GM21390 (cell line): ENCODE data around the gene PTPRD.

Experiments
- ATAC-seq: cut with Tn5 transposase; IDR thresholded peaks from one replicate; pipeline ENCODE4 v1.9.1; 2021; ENCODE audit not compliant: unreplicated experiment

Gene PTPRD

GRCh38 chr9:9778293-9778692, 834.5 kb downstream of the PTPRD start:
- no peak for ATAC-seq

GRCh38 chr9:9774471-9774870, 838.3 kb downstream of the PTPRD start:
- ATAC-seq, result no peak

- ATAC-seq, result no peak
Observed at GRCh38 chr9:9771314-9771713, 841.5 kb downstream of the PTPRD start.

- ATAC-seq, result no peak
Observed at GRCh38 chr9:9764821-9765220, 848.0 kb downstream of the PTPRD start.

DNA sequence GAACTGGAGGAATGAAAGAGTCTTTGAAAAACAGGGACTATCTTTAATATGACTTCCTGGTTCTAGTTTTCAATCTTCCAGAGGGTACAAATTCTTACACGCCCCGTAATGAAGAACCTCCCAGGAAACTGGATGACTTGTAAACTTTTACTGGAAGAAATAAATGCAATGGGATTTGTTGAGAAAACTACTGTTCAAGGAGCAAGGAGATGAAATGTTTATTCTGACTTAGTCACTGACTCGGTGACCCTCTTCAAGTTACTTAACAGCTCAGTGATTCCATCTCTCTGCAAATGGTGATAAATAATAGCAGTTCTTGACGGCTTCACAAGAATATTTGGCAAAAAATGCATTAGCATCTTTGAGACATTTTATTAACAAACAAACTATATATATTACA, 858.6 kb downstream of the PTPRD start:
- ATAC-seq, result no peak

- no peak for ATAC-seq
Observed at GRCh38 chr9:9753266-9753665, 859.5 kb downstream of the PTPRD start.

GRCh38 chr9:9752722-9753121, 860.1 kb downstream of the PTPRD start:
- ATAC-seq, result no peak

DNA sequence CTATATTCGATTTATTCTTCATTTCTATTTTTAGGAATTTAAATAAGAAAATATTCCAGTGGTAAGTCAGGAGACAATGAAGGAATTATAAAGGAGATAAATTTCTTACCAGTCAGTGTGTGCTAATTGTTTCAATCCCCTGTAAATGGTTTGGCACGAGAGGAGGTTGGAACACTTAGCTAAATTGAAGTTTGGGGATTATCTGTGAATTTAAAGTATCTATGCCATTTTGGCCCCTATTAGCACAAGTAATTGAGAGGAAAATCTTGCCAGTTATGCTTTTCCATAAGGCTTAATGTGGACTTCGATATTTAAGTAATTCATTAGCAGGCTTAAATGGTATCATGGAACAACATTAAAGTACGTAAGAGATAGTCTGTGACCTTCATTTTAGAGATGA, 860.8 kb downstream of the PTPRD start:
- no peak for ATAC-seq

DNA sequence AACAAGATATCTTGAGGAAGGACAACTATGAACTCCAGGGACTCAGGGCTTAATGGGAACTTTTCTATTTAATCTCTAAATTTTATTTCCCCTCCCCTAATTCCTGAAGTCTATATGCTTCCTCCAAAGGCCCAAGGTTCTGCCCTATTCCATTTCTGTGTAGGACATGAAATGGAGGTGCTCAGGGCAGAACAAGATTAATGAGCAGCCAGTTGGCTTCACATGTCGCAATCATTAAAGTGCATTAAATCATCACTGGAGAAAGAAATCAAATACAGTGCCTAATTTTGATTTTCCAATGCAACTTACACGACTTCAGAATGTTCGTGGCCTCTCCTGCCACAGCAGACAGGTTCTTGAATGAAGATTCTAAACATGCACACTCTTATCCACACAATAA, 862.1 kb downstream of the PTPRD start:
- ATAC-seq, result no peak

DNA sequence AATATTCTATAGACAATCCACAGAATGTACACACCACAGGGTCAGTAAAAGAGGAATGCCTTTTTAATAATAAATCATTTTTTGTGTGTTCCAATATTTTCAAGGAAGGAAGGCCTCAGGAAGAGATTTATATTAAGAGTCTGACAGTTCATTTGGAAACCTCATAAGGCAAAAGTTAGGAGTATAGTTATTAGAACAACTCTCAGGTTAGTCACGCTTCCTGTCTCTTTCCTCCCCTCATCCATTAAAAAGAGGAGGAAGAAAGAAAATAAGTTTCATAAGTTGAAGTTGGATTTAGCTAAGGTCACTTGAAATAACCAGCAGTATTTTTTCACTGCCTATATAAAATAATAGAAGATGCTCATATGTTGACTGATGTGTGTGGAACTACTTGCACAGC, 863.2 kb downstream of the PTPRD start:
- ATAC-seq, result no peak

GRCh38 chr9:9747787-9748186, 865.0 kb downstream of the PTPRD start:
- no peak for ATAC-seq

GRCh38 chr9:9746826-9747225, 866.0 kb downstream of the PTPRD start:
- ATAC-seq, result no peak

DNA sequence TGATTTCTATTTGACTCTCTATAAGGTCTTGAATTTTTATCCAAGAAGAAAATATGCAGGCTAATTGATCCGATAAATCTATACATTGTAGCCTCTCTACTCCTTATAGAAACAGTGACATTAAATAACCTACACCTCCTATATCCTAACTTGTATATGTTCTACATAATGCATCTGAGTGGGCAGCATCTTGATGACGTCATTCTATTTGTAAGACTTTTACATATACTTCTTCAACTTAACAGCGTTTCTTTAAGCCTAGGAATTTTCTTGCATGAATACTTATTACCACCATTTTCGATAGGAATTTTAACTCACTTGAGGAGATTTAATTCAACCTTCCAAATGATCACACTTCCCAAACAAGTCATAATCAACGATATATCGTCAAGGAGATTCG, 869.0 kb downstream of the PTPRD start:
- no peak for ATAC-seq

GRCh38 chr9:9730174-9730573, 882.6 kb downstream of the PTPRD start:
- peak; percentile 55 for ATAC-seq

- no peak for ATAC-seq
Observed at GRCh38 chr9:9729082-9729481, 883.7 kb downstream of the PTPRD start.

- no peak for ATAC-seq
Observed at GRCh38 chr9:9719373-9720112, 893.3 kb downstream of the PTPRD start.

DNA sequence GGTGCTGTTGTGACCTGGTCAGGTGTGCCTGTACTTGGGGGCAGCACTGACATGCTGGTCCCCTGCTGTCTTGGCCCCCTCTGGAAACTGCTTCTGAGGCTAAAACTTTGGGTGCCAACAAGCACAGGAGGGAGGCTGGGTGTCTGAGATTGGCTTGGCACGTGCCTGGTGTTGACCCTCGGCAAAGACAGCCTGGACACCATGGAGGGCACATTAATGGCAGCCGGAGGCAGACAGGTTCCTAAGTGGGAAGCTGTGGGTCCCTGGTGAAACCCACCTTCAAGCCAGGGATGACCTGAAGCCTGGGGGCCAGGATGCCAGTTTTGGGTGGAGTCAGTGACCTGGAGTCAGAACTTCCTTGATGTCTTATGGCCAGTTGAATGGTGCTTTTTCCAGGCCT, 894.1 kb downstream of the PTPRD start:
- no peak for ATAC-seq

GRCh38 chr9:9679433-9679832, 933.4 kb downstream of the PTPRD start:
- ATAC-seq, result no peak

DNA sequence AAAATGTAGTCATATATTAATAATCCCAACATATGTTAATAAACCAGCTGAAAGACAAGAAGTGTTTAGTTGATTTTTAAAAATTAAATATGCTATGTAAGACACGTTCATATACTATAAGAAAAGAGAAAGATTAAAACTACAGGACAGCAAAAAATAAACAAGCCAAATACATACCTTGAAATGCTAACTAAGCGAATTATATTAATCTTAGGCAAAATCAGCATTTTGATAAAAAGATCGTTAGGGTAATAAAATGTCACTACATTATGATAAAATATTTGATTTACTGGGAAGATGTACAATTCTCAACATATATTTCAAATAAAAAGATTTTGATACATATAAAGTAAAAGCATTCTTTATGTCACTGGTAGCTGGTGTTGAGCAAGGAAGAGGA, 938.3 kb downstream of the PTPRD start:
- no peak for ATAC-seq

GRCh38 chr9:9670454-9670853, 942.3 kb downstream of the PTPRD start:
- no peak for ATAC-seq

GRCh38 chr9:9645006-9645405, 967.8 kb downstream of the PTPRD start:
- no peak for ATAC-seq

GRCh38 chr9:9631284-9631683, 981.5 kb downstream of the PTPRD start:
- peak; percentile 81 for ATAC-seq

DNA sequence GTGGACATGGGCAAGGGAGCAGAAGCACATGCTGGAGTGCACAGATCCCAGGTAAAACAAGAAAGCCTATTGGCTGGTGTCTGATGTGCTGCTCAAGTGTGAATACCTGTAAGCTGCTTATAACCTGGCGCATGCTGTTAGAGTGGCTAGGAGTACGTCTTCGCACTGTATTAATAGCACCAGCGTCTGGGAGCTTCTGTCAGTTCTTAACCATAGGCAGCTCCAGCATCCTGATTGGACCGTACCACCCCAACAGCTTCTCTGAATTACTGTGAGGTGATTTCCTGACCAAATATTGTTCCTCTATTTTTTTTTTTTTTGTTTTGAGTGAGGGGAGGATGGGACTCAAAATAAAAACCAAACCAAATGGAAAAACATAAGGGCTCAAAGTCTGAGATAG, 987.6 kb downstream of the PTPRD start:
- ATAC-seq, result peak; percentile 41
